Esophagus (tissue), 2 donors: ENCODE data around the gene LCN15. TPM values are rescaled to one million over a fixed set of nuclear protein-coding genes. Genes with fewer than 3 reads are reported as not detected.
"Not testable (repeated sequence)": the region's sequence is repeated elsewhere in the genome, so short reads cannot be mapped to it uniquely, and the experiment has no call there.

ENCODE experiments used
- H3K27ac ChIP-seq, 2 donors: one replicate each; pipeline ENCODE4 v1.5.1; 2013; ENCODE audit warnings: low read depth in 2 of 2, mild to moderate bottlenecking in 2 of 2, inconsistent platforms in 1 of 2, low read length in 1 of 2, moderate library complexity in 1 of 2
- H3K27me3 ChIP-seq, 2 donors: one replicate each; pipeline ENCODE4 v1.6.1; 2013; ENCODE audit warnings: low read length in 2 of 2, control low read depth in 1 of 2, mild to moderate bottlenecking in 1 of 2; ENCODE audit not compliant: insufficient read depth in 2 of 2, control insufficient read depth in 1 of 2
- H3K36me3 ChIP-seq, 2 donors: one replicate each; pipeline ENCODE4 v1.6.1; 2013; ENCODE audit warnings: low read length in 1 of 2; ENCODE audit not compliant: control insufficient read depth in 2 of 2, insufficient read depth in 2 of 2
- H3K4me1 ChIP-seq, 2 donors: one replicate each; pipeline ENCODE4 v1.6.1; 2013; ENCODE audit warnings: low read length in 1 of 2; ENCODE audit not compliant: control insufficient read depth in 2 of 2, insufficient read depth in 2 of 2
- H3K4me3 ChIP-seq, 2 donors: one replicate each; pipeline ENCODE4 v1.5.1; 2013; ENCODE audit warnings: low read length in 2 of 2, mild to moderate bottlenecking in 2 of 2, low read depth in 1 of 2, moderate library complexity in 1 of 2
- H3K9me3 ChIP-seq, 2 donors: one replicate each; pipeline ENCODE4 v1.6.1; 2013; ENCODE audit warnings: mild to moderate bottlenecking in 2 of 2, low read depth in 1 of 2, low read length in 1 of 2, moderate library complexity in 1 of 2; ENCODE audit not compliant: control insufficient read depth in 2 of 2, insufficient read depth in 1 of 2
- WGBS, 2 donors: extraction: QIAGEN DNeasy Blood & Tissue Kit; methylation state at CpG; one replicate each; pipeline ENCODE4 v1.1.7; 2013; 5-methylcytosine and 5-hydroxymethylcytosine counted together
- polyA plus RNA-seq, 2 donors: library from polyadenylated mRNA; stranded (reverse); fragments of 200-250 nt; gene quantifications; one replicate each; pipeline ENCODE4 v1.2.3, GENCODE V29; 2013
- donor health status: healthy with polysubstance abuse.
- donor health status: Bipolar disorder and iron deficiency.

The LCN15 gene
- polyA plus RNA-seq, 2 donors = not detected

DNA sequence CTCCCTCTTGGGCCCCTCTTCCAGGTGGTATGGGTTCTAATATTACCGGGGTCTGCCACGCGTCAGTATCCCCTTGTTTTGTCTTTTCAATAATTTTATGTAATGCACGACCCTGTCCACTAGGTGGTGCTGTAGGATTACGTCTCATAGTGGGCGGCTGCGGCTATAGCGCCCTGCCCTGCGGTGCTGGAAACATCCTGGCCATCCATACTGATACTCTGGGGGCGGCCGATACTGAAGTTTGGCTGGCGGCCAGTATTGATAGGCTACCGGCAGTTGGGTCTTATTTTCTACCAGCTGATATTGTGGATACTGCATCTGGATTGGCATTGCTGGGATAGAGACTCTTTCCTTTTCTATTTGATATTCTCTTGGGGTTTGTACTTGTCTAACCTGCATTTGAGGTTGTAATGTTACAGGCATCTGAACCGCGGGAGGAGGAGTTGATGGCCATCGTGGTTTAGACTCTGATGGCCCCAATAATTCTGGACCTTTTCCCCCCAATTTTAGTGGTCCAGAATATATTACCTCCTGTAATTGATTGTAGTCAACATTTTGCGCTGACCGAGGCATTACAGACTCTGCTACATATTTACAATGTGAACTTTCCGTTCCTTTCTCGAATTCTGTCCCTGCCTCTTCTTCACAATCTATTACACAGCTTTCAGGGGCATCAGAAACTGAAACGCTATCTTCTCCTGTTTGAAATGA lies 23.5 kb upstream of the LCN15 start:
- Histone ChIP-seq H3K4me1 (peaks cover 5 to 6% of the 10 kb centered on the region in 2 donors), H3K27me3 (no peaks in the 10 kb centered on the region), H3K27ac (no peak overlapping the region), H3K4me3 (no peak overlapping the region), H3K9me3 (no peaks in the 10 kb centered on the region), H3K36me3 (no peaks in the 10 kb centered on the region)
- 20% methylated on average over 21 of the region's 21 CpGs for WGBS, 2 donors

DNA sequence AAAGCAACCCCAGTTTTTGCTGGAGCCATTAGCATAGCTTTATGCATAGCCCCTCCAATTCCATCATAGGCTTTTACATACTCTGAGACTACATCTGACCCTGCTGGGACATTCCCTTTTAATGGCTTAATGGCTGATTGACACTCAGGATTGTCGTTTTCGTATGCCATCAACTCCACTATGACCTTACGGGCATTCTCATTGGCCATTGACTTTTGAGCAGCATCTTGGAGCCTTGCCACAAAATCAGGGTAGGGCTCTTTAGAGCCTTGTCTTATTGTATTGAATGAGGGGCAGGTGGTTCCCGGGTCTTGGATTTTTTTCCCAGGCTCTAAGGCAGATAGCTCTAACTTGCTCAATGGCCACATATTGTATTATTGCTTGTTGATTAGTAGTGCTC lies 22.7 kb upstream of the LCN15 start:
- WGBS, 2 donors = 33 to 38% methylated on average over 4 of the region's 4 CpGs
- H3K4me1 ChIP-seq = not testable (repeated sequence)

DNA sequence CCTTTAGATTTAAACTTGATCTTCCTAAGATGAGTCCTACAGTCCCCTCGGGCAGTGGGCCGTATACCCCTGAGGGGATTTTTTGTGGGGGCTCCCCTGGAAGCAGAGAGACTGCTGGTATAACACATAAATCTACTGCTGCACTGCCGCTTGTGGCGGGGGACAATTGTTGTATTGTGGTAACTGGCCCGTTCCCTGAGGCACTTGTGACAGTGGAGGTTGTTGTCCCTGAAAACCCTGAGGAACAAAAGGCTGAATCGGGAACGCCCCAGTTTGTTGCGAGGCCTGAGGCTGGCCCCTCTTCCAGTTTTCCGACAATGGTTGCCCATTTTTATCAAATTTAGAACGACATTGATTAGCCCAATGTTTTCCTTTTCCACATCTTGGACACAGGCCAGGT lies 22.1 kb upstream of the LCN15 start:
- no peak overlapping the region for H3K27ac ChIP-seq
- no peak overlapping the region for H3K4me3 ChIP-seq
- no peaks in the 10 kb centered on the region for H3K36me3 ChIP-seq
- H3K9me3 ChIP-seq = no peaks in the 10 kb centered on the region
- H3K4me1 ChIP-seq = no peaks in the 10 kb centered on the region
- 64 to 69% methylated on average over 10 of the region's 10 CpGs for WGBS, 2 donors
- H3K27me3 ChIP-seq = no peaks in the 10 kb centered on the region

More for the DNA sequence above, 22.7 kb upstream of the LCN15 start:
- not testable (repeated sequence) for H3K9me3 ChIP-seq, H3K27me3 ChIP-seq, H3K4me3 ChIP-seq, H3K36me3 ChIP-seq, H3K27ac ChIP-seq

DNA sequence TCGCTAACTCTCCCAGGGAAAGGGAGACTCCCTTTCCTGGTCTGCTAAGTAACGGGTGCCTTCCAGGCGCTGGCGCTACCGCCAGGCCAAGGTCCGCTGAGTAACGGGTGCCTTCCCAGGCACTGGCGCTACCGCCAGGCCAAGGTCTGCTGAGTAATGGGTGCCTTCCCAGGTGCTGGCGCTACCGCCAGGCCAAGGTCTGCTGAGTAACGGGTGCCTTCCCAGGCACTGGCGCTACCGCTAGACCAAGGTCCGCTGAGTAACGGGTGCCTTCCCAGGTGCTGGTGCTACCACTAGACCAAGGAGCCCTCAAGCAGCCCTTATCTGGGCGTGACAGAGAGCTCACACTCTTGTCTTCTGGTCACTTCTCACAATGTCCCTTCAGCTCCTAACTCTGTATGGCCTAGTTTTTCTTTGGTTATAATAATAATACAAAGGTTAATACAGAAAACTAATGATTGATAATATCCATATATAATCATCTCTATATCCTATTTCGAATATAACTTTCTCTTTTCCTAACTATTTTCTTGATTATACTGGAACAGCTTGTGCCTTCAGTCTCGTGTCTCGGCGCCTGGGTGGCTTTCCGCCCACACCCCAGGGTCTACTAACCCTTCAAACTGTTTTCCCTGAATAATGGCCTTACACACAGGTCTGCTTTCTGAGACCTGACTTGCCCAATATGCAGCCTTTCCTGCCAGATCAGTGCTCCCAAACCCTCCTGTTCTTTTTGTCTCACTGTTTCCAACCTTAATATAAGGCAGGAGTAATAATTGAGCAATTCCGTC lies 21.4 kb upstream of the LCN15 start:
- not testable (repeated sequence) for H3K4me1 ChIP-seq, H3K4me3 ChIP-seq, H3K36me3 ChIP-seq, H3K9me3 ChIP-seq, H3K27me3 ChIP-seq, H3K27ac ChIP-seq
- WGBS, 2 donors = 73 to 80% methylated on average over 23 of the region's 23 CpGs

DNA sequence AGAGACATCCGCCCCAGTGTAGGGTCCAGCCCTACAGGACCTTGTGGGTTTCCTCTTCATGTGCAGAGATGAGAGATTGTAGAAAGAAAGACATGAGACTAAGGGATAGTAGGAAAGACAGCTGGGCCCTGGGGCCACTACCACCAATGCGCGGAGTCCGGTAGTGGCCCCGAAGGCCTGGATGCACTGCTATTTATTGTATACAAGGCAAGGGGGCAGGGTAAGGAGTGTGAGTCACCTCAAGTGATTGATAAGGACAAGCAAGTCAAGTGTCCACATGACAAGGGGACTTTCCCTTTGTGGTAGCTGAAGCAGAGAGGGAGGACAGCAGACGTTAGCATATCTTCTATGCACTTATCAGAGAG lies 20.7 kb upstream of the LCN15 start:
- Histone ChIP-seq H3K4me3 (no peak overlapping the region), H3K9me3 (no peaks in the 10 kb centered on the region), H3K27ac (no peak overlapping the region), H3K27me3 (no peaks in the 10 kb centered on the region), H3K36me3 (no peaks in the 10 kb centered on the region), H3K4me1 (no peaks in the 10 kb centered on the region)
- 79 to 81% methylated on average over 6 of the region's 6 CpGs for WGBS, 2 donors

DNA sequence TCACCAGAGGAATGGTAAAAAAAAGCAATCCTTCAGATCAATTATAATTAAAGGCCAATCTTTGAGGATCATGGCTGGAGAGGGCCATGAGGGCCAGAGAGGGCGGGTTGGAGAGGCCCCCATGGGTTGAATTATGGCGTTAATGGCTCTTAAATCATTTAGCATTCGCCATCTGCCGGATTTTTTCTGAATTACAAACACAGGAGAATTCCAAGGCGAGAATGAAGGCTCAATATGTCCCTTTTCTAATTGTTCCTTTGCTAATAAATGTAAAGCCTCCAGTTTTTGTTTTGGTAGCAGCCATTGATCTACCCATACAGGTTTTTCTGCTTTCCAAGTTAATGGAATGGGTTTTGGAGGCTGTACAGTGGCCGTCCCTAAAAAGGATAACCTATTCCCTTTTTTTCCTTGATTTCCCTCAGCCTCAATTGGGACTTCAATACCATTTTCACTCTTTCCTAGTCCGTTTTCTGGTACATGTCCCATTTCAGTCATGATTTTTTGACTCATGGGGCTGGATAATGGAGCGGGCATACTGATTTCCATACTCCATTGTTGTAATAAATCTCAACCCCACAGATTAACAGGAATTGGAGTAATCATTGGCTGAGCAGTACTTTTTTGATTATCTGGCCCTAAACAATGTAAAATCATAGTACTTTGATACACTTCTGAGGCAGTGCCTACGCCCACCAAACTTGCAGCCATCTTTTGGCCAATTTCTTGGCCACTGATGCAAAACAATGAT lies 20.1 kb upstream of the LCN15 start:
- no peaks in the 10 kb centered on the region for H3K4me1 ChIP-seq
- H3K27me3 ChIP-seq = no peaks in the 10 kb centered on the region
- H3K36me3 ChIP-seq = no peaks in the 10 kb centered on the region
- H3K9me3 ChIP-seq = no peaks in the 10 kb centered on the region
- H3K27ac ChIP-seq = no peak overlapping the region
- no peak overlapping the region for H3K4me3 ChIP-seq
- 32 to 36% methylated on average over 9 of the region's 9 CpGs for WGBS, 2 donors

DNA sequence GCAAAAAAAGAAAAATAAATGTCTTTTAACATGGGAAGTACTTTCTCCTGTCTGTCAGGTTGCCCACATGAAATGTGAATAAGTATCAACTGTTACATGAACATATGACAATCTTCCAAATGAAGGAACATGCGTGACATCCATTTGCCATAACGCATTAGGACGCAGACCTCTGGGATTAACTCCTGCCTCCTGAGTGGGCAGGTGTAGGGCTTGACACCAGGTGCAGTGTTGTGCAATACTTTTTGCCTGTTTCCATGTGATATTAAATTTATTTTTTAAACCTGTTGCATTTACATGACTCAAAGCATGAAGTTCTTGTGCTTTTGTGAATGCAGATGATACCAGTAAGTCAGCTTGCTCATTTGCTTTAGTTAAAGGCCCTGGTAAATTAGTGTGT lies 18.1 kb upstream of the LCN15 start:
- 87 to 90% methylated on average over 3 of the region's 3 CpGs for WGBS, 2 donors
- Histone ChIP-seq H3K27ac (no peak overlapping the region), H3K9me3 (no peaks in the 10 kb centered on the region), H3K4me1 (no peaks in the 10 kb centered on the region), H3K36me3 (no peaks in the 10 kb centered on the region), H3K27me3 (no peaks in the 10 kb centered on the region), H3K4me3 (no peak overlapping the region)

DNA sequence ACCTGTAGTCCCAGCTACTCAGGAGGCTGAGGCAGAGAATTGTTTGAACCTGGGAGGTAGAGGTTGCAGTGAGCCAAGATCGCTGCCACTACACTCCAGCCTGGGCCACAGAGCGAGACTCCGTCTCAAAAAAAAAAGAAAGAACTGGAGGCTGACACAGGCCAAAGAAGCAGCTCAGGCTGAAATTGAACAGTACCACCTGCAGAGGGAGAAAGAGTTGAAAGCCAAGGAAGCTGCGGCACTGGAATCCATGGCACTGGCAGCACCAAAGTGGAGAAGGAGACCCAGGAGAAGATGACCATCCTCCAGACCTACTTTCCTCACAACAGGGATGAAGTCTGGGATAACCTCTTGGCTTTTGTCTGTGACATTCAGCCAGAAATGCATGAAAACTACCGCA lies 15.5 kb upstream of the LCN15 start:
- WGBS, 2 donors = 70 to 75% methylated on average over 5 of the region's 5 CpGs
- Histone ChIP-seq H3K27me3 (no peaks in the 10 kb centered on the region), H3K4me3 (no peak overlapping the region), H3K4me1 (no peaks in the 10 kb centered on the region), H3K9me3 (no peaks in the 10 kb centered on the region), H3K27ac (no peak overlapping the region), H3K36me3 (no peaks in the 10 kb centered on the region)

DNA sequence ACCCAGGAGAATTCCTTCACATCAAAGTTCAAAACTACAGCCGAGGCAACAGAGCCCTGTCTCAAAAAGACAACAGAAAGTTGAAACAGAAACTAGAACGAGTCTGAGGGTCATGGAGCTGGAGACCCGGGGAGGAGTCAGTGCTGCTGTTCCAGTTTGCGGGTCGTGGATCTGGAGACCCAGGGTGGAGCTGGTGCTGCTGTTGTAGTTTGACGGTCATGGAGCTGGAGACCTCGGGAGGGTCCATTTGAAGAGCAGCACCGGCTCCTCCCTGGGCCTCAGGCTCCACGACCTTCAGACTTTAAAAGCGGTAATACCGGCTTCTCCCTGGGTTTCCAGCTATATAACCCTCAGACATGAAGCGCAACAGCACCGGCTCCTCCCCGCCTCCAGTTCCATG lies 13.0 kb upstream of the LCN15 start:
- H3K27me3 ChIP-seq = no peaks in the 10 kb centered on the region
- peaks cover 3 to 8% of the 10 kb centered on the region in 2 donors for H3K9me3 ChIP-seq
- no peak overlapping the region for H3K27ac ChIP-seq
- H3K4me3 ChIP-seq = no peak overlapping the region
- no peaks in the 10 kb centered on the region for H3K36me3 ChIP-seq
- 69% methylated on average over 14 of the region's 14 CpGs for WGBS, 2 donors
- peaks cover 0 to 2% of the 10 kb centered on the region in 2 donors for H3K4me1 ChIP-seq
